GM18511 (cell line): ENCODE data around the gene PLEKHA1.

Experiments used
- ATAC-seq: cut with Tn5 transposase; IDR thresholded peaks from one replicate; pipeline ENCODE4 v1.9.1; 2021; ENCODE audit warnings: mild to moderate bottlenecking, moderate library complexity; ENCODE audit not compliant: unreplicated experiment

The PLEKHA1 gene

DNA sequence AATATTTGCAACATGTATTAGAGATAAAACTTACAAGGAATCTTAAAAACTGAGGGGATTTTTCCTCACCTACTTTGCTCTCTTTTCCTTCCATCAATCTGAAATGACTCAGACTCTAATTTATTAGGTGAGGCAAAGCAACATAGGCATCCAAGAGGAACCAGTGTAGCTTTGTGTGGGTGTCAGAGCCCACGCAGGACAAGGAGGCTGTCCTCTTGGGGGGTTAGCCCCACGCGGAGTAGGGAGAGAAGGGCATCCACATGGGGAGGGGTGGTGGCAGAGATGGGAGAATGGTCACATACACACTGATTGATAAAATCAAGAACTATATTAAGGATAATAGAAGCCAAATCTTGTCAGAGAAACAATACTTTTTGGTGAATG is 46.1 kb downstream of the PLEKHA1 start:
- ATAC-seq, result no peak

DNA sequence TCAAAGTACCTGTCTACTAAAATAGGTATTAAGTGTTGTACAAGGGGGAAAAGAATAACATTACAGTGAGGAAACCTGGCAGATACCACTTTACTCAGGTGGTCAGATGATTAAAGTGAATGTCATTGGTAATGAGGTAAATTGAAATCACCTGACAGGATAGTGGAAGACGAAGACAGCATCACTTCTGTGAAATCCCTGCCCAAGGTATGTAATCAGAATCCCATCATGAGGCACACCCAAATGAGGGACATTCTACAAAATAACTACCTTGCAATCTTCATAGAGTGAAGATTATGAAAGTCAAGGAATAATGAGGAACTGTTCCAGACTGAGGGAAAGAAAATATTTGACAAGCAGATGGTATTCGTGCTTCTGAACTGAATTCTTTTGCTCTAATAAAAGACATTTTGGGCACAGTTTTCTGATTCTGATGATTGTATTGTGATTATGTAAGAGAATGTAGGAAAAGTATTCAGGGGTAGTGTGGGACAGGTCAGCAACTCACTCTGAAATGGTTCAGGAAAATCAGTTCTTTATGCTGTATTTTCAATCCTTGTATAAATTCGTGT is 46.6 kb downstream of the PLEKHA1 start:
- no peak for ATAC-seq

DNA sequence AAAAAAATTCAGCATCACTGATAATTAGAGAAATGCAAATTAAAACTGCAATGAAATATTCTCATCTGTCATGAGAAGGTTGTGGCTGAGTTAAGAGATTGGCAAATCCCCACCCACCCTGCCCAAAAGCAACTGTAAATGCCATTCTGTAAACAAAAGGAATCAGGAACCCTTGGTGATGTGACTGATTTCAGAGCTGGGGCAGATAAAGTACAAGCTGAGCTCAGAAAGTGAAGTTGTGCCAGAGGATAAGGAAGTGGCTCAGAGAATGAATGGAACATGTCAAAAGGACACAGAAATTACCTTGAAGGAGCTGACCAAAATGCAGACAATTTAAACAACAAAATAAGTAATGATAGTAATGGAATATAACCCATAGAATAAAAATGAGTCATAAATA is 47.2 kb downstream of the PLEKHA1 start:
- no peak for ATAC-seq

GRCh38 chr10:122422266-122422989 is 47.9 kb downstream of the PLEKHA1 start:
- no peak for ATAC-seq

DNA sequence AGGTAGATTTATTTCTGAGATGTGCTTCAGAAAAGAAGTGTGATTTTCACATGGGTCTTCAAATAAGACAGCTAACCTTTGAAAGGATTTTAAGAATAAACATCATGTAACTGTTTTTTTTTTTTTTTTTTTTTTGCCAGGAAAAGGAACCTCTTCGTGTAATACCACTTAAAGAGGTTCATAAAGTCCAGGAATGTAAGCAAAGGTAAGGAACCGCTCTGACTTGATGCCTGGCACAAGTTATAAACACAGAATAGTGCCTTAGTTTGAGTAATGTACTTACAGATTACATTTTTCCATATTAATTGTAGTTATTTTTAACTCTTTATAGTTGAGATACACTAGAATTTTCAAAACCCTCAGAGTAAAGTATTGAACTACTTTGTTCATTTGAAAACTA is 49.6 kb downstream of the PLEKHA1 start:
- no peak for ATAC-seq

DNA sequence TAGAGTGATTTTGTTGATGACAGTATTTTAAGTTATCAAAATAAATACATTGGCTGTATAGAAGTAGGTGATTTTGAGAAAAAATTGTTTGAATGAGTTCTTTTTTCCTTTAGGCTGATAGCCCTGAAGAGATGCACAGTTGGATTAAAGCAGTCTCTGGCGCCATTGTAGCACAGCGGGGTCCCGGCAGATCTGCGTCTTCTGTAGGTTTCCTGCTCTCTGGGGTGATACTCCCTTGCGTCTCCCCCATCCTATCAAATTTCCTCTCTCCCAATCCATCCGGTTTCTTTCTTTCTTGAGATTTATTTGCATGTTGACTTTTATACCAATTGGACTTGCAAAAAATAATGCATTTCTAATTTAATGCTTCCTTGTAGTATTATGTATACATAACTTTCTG is 52.3 kb downstream of the PLEKHA1 start:
- ATAC-seq, result no peak

GRCh38 chr10:122427280-122427679 is 52.8 kb downstream of the PLEKHA1 start:
- no peak for ATAC-seq

- no peak for ATAC-seq
These were observed 60.8 kb downstream of the PLEKHA1 start for GRCh38 chr10:122435212-122435827.

- ATAC-seq, result no peak
These were observed 67.5 kb downstream of the PLEKHA1 start for GRCh38 chr10:122441961-122442360.

- ATAC-seq, result no peak
These were observed 71.0 kb downstream of the PLEKHA1 start for GRCh38 chr10:122445469-122445868.

DNA sequence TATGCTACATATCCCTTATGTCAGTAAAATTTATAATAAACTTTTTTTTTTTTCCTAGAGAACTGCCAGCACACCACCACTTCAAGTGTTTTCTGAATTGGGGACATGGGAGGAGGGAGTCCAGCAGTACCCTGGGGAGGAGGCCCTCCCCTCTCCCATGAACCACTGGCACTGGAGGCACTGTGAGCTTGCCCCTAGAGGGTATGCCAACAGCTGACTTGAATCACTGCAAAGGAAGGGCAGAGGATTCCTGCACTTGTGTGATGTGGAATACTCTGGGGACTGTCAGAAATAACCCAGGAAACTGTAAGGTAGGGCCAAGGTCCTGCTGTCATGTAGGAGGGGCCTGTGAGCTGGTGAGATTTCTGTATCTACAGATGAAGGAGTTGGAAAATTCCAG is 71.4 kb downstream of the PLEKHA1 start:
- no peak for ATAC-seq

DNA sequence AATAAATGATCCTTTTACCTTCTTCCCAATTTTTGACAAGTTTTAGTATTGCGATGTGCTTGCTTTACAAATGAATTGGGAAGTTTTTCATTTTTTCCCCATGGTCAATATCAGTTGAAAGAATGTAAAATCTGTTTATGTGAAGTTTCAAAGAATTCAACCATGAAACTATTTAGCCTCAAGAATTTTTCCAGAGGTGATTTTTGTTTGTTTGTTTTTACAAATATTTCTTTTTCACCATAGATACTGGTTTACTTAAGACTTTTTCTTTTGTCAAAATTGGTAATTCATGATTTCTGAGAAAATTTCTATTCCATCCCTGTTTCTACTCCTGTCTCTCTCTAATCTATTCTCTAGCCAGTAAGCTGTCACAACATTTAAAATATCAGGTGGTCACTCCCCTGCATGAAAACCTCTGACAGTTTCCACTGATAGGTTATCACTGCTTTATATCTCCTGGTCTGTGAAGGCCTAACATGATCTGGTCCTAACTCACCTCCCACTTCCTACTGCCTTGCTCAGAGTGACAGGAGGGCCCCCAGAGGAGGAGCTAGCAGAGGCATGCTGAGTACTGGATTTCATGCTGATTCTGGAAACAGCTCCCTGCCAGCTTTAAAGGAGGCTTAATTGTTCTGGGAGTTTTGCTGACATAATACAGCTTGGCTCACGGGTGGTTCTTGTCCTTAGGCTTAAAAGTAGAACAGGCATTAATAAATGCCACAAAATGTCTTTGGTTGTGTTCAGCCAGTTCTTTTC is 72.3 kb downstream of the PLEKHA1 start:
- ATAC-seq, result no peak

GRCh38 chr10:122448600-122448999 is 74.1 kb downstream of the PLEKHA1 start:
- ATAC-seq, result no peak

- ATAC-seq, result no peak
These were observed 74.6 kb downstream of the PLEKHA1 start for GRCh38 chr10:122449153-122449552.

GRCh38 chr10:122450353-122450990 is 76.0 kb downstream of the PLEKHA1 start:
- ATAC-seq, result no peak

- no peak for ATAC-seq
These were observed 79.6 kb downstream of the PLEKHA1 start for GRCh38 chr10:122454071-122454470.

- no peak for ATAC-seq
These were observed 80.1 kb downstream of the PLEKHA1 start, which contains the start of gene ARMS2 for GRCh38 chr10:122454603-122455080. ARMS2 (plus strand) TSS chr10:122454653; CDS start chr10:122454728, 75 bp downstream.

DNA sequence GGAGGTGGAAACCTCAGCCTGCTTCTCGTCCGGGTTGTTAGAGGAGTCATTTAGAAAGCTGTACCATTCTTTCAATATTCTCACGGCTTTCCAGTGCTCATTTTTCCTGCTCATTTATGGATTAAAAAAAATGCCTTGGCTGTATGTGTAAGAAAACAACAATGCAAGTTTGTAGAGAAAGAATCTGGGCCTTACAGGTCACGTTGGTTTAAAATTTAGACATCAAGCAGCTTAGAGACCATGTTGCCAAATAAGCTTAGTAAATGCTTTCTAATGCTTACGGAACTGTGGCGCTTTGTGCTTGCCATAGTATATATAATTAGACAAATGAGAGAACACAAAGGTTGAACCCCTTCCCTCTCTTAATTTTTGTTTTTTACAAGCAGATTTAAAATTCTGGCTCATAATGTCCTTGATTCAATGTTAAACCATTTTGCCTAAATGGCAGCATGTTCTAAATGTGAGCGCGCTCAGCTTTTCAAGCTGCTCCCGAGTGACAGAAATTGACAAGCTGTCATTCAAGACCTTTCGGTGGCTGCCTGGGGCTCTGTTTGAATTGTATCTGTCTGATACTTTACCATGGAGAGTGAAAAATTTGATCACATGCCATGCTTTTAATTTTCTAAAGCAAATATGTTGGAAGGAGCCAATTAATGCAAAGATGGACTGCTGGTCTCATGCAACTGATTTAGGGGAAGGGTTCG is 81.0 kb downstream of the PLEKHA1 start:
- no peak for ATAC-seq

DNA sequence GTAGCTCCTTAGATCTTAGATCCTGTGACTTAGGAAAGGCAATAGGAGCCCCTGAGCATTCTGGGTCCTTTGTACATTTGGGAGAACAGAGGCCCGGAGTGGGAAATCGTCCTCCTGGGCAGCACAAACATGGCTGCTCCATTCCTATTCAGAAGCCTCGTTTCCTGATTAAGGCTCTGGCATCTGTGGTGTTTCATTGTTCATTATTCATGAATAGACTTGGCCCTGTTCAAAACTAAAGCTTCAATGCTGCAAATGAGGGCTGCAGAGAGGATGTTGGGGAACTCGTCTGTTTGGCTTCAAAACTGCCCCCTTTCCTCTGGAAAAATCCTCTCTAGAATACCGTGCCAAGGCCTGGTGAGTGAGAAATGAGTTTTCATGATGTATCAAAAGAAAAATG is 83.4 kb downstream of the PLEKHA1 start:
- no peak for ATAC-seq

GRCh38 chr10:122458693-122459092 is 84.2 kb downstream of the PLEKHA1 start:
- ATAC-seq, result no peak
